HG02642 (cell line): Measurements from ENCODE around the gene KIAA0753.

ENCODE experiments used
- ATAC-seq: cut with Tn5 transposase; IDR thresholded peaks from one replicate; pipeline ENCODE4 v1.9.1; 2021; ENCODE audit warnings: mild to moderate bottlenecking; ENCODE audit not compliant: unreplicated experiment, poor library complexity

KIAA0753 gene

DNA sequence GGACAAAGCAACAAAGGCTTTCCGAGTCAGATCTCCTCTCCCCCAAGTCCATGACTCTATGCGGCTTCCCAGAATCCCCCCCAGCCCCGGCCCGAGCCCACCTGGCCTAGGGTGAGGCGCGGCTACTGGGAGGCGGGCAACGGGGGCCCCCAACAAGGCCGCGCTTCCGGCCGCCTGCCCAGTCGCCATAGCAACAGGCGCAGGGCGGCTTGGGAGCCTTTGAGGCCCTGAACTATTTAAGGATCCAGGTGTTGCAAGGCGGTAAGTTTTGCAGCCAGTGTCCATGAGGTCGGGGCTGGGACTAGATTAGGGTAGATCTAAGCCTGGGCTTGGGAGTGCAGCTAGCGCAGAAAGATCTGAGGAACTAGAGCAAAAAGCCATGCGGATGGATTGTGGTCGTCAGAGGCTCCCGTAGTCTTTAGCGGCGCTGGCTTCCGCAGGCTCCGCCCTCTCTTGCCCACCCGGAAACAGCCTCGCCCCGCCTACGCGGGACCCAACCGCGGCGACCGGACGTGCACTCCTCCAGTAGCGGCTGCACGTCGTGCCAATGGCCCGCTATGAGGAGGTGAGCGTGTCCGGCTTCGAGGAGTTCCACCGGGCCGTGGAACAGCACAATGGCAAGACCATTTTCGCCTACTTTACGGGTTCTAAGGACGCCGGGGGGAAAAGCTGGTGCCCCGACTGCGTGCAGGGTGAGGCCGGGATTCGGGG is at the start of gene KIAA0753, which contains the start of gene TXNDC17:
TSS of gene KIAA0753 (minus strand) at position 176 of the 711 bp plus-strand sequence. CDS start 5,608 bp downstream, outside the sequence.
TSS of gene TXNDC17 (plus strand) at position 525 of the 711 bp plus-strand sequence. CDS start at position 548, 23 bp downstream.
- ATAC-seq: peak; percentile 87

DNA sequence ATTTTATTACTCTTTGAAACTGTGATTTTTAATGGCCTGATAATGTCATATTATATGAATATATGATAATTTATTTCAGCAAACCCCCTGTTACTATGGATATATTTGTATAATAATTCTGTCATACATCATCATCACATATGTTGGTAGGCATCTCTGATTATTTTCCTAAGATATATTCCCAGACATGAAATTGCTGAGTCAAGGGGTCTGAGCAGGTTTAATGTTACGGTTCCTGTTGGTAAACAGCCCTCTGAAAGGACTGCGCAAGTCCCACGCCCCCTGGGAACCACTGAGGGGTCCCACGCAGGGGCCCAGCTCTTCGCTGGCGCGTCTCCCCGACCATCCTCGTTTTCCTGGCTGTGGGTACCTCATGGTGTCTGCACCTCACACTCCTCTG is 48.4 kb upstream of the KIAA0753 start:
- no peak for ATAC-seq

DNA sequence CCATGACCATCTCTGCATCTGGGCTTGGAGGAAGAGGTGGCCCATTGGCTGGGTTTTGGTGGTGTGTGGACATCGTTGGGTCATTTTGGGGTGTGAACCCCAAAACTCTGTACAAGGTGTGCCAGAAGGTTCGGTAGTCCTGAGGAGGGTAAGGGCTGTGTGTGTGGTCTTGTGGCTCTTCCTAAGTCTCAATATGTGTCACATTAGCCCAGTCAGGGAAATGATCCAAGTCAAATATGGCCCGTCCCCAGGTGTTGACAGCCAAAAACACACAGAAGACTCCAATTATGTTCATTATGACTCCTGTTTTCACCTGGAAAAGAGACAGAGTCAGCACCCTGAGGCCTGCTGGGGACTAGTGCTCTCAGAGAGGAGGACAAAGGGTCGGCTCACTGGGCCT is 45.5 kb upstream of the KIAA0753 start:
- ATAC-seq: no peak

DNA sequence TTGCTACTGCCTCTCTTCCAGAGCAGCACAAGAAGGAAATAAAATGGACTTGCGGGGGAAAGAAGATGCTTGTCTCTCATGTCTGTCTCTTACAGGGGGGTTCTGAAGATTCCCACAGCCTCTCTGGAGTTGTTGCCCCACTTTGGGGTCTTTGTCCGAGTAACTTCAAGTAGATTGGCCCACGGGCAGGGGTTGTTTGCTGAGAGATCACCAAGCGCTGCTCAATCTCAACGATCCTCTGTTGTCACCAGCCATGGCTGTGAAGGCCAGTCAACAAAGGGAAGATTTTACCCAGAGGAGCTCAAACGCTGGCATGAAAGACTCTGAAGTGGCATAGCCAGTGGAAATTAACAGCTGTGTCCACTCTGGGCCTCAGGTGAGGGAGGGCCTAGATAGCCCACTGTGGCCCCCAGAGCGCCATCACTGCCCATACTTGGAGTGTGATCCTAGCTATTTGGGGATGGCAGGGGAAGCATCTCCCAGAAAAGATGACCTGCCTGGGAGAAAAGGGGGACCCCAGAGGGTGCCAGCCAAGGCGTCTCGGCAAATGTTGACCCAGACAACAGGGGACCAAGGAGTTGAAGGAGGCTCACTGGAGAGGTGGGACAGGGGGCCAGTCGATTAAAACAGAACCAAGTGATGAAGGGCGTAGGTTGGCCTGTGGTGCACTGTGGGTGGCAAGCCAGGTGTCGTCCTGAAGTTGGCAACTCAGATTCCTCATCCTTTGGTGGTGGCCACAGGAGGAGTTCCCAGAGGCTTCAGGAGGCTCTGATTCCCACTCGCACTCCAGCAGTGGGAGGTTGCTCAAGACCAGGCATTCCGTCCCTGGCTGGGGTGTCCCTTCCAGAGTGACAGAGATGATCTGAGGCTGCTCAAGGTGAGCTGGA is 44.6 kb upstream of the KIAA0753 start:
- no peak for ATAC-seq

DNA sequence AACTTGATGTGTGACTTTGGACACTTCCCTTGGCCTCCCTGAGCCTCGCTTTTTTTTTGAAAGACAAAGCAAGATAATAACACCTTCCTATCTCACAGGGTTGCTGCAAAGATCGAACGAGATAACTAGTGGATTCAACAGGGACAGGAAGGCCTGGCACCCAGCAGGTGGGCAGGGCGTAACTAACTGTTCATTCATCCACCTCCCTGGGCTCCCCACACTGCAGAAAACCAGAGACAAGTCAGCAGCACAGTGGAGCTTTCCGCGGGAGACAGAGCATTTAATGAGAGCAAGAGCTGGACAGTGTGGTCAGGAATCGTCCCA is 43.9 kb upstream of the KIAA0753 start:
- no peak for ATAC-seq

DNA sequence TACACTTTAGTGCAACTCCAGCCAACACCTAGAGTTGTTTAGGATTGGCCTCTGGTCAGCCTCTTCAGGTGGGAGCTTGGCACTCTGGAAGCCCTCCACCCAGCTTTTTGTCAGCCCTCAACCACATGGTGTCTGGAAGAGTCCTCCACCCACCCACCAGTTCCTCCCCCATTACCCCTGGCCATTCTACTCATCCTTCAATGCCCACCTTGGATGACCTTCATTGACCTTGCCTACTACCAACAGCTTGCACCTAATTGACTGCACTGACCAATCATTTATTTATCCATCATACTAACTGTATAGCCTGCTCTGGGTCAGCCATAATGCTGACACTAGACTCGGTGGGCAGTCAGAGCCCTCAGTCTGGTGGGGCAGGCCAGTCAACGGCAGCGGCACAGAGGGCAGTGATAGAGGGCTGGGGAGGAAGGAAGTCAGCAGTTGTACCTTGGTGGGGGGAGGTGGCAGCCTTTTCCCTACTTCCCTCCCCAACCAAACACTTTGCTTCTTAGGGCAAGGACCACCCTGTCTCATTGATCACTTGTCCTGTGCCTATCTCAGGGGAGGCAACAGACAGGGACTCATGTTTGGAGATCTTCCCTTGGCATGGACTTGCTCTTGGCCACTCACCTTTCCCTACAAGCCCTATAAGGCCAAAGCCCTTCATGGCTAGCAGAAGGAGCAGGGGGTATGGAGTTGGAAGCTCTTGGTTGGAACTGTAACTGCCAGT is 43.4 kb upstream of the KIAA0753 start:
- ATAC-seq: no peak

DNA sequence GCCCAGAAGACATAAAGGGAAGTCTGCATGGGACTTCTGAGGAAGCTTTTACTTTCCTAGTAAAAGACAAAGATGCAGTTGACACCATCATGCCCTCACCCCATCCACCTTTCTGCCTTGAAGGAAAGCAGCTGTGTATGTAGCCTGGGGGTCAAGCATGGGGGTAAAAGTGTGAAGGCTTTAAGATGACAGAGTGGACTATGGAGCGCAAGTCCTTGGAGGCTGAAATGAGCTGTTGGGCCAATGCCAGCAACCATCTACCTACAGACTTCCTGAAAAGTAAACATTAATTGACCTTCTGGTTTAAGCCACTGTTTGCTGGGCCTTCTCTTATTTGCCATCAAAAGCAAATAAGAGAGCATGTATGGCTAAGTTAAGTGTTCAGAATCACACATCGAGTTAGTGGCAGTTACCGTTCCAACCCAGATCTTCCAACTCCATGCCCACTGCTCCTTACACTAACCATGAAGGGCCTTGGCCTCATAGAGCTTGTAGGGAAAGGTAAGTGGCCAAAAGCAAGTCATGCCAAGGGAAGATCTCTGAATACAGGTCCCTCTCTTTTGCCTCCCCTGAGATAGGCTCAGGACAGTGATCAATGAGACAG is 42.7 kb upstream of the KIAA0753 start:
- ATAC-seq: no peak

DNA sequence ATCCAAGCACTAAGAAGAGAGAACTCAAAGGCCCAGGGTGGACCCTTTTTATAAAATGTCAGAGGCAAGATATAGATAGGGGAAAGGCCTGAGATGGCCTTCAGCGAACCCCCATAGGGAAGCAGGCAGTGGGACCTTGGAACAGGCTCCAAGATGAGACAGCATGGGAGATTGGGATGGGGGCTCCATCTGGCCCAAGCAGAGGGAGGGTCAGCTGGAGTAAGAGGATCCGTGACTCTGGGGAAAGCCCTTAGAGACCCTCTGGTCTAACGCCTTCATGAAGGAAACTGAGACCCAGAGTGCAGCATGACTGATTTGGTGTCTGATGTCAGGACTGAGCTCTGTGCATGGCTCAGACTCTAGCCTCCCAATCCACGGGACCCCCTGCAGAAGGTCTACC is 41.8 kb upstream of the KIAA0753 start:
- no peak for ATAC-seq

DNA sequence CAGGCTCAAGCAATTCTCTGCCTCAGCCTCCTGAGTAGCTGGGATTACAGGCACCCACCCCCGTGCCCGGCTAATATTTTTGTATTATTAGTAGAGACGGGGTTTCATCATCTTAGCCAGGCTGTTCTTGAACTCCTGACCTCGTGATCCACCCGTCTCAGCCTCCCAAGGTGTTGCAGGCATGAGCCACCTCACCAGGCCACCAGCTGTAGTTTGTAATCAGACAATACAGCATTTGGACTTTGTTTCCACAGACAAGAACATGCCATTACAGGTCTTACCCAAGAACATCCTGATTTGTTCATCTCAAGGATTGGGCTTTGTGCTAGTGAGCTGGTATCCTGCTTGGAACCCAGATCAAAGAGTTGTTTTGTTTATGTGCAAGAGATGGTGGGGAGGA is 41.2 kb upstream of the KIAA0753 start:
- no peak for ATAC-seq

DNA sequence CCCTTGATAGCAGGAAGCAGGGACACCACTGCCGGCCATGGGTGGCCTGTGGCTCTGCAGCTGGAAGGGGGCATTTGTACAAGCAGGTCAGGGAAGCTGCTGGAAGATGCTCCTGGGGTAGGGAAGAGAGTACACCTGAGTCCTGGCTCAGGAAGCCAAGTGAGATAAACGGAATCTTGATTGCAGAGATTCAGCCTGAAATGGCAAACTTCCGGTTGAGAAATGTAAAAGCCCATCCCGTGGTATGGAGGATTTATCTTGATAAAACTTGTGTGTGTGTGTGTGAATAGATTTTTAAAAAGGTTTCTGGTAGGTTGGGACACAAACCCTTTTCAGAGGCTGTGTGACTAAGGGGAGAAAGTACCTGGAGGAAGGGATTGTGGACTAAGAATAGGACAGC is 40.7 kb upstream of the KIAA0753 start:
- ATAC-seq: no peak

DNA sequence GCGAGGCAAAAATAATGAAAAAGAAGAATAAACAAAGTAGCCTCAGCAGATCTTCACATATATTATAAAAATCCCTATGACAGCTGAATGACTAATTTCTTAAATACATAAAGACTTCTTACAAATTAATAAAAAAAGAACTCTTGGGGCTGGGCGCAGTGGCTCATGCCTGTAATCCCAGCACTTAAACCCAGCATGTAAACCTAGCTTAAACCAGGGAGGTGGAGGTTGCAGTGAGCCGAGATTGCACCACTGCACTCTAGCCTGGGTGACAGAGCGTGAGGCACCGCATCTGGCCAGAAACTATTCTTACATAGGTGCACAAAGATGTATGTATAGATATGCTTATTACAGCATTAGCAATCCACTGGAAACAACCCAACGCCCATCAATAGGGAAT is 38.7 kb upstream of the KIAA0753 start:
- no peak for ATAC-seq

DNA sequence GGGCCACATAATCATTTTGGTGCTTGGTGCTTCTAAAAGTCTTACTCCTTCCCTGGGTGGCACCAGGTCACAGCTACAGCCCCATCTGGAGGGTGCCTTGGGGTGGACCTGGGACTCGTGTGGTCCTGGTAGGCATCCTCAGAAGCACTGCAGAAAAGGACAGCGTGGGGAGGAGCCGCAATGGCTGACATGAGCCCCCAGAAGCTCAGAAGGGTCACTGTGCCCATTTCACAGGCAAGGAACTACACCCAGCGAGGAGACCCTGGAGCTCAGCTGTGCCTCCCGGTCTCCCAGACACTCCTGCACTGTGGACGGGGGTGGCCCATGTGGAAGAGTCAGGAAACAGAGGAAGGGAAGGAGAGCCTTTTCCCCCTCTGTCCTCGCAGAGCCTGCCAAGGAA is 37.4 kb upstream of the KIAA0753 start:
- ATAC-seq: no peak

DNA sequence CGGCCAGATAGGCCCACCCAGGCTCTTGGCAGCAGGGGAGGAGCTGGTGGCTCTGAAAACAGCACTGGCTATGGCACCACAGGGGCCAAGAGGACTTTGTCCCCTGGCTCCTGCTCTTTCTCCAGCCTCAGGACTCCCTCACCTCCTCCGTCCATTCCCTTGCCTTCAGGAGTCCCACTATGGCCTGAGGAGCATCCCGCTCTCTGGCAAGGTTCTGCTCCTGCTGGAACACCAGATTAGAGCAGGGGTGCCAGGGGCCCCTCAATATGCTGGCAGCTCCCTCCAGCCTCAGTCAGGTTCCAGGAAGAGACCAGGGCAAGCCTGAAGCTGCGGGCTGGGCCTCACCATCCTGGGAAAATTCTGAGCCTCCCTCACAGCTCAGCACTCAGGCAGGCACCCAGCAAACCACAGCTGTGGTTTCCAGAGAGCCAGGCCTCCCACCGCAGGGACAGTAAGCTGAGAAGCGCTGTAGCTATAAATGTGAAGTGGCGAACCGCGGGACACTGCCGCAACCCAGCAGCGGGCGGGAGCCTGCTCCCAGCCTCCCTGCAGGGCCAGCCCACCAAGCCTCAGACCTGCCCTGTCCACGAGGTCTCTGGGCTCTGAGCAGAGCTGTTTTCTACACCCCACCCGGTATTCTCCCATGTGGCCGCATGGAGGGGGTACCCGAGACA is 36.8 kb upstream of the KIAA0753 start:
- no peak for ATAC-seq

DNA sequence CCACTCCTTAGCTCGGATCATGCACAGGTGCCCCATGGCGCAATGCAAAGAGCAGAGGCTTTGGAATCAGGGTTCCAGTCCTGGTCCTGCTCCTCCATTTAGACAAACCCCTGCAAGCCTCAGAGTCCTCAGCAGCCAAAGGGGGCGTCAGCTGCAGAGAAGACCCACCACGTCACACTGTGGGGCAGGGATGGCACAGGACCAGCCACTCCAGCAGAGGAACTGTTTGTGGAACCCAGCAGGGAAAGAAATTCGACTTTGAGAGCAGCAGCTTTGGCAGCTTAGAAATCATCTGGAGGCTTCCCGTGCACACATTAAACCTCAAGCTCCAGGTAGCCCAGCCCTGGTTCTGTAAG is 36.3 kb upstream of the KIAA0753 start:
- no peak for ATAC-seq

DNA sequence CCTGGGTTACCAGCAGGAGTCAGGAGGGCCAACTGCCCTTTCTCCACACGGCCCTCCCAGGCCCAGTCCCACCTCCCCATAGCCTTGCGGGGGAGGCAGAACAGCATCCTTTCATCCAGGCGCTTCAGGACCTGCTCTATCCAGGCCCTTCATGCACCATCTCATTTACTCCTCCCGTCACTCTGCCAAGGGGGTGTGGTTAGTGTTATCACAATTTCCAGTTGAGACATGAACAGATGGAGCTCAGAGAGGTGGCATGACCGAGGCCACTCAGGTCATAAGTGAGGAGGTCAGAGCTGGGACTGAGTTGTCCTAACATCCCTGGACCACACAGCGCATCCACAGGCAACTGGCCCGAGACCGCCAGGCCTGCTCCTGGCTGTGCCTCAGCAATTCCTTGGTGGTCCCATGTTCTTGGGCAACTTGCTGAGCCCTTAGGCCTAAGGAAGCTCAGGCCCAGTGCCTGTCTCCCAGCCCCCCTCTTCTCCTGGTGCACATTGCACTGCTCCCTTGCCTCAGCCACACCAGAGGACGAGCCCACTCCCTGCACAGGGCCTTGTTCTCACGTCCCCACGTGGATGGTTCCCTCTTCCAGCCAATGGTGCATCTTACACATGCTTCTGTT is 34.8 kb upstream of the KIAA0753 start:
- no peak for ATAC-seq

DNA sequence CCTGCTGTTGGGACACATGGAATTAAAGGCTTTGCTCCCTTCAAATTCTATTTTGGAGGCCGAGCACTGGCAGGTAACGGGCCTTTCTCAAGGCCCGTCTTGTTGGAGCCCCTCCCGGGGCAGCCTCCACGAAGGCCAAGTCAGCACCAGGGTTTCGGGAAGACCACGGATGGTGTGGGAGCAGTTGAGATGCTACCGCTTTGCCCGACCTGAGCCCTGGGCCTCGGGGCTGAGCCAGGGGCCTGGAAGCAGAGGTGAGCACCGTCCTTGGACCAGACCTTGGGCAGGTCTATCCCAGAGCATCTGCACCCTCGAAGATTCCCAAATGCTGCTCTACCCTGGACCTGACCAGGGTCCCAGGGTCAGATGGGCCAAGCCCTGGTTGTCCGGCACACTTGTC is 34.1 kb upstream of the KIAA0753 start:
- no peak for ATAC-seq

DNA sequence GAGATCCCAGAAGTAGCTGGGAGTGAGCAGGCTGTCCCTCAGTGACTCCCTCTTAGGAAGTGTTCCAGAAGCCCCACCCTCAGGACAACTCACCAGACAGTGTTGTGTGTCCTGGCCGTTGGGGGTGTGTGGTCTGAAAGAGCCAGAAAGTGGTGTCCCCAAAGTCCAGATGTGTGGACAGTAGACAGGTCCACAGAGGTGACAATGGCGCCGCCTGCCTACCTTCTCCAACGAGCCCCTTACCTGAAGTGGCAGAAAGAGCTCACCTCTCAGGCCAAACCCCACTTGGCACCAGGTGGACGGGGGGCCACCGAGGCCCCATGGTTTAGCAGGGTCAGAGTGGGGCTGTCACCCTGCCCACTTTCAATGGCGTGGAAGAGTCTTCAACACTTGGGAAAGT is 30.9 kb upstream of the KIAA0753 start:
- no peak for ATAC-seq

DNA sequence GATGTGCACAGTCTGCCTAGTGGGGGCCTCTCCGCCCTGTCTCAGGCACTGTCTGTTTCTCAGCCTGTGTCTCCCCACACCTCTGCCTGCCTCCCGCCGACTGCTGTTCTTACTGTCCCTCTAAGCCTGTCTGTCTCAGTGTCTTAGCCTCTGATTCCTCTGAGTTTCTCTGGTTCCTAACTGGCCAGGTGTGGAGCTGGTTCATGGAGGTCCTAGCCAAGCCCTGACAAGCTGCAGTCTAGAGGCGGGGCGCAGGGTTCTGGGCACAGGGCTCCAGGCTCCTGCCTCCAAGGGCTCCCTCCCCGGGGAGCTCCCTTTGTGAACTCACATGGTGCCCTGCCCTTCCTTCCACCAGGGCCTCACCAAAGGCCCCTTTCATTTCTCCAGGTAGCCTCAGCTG is 30.5 kb upstream of the KIAA0753 start:
- no peak for ATAC-seq

DNA sequence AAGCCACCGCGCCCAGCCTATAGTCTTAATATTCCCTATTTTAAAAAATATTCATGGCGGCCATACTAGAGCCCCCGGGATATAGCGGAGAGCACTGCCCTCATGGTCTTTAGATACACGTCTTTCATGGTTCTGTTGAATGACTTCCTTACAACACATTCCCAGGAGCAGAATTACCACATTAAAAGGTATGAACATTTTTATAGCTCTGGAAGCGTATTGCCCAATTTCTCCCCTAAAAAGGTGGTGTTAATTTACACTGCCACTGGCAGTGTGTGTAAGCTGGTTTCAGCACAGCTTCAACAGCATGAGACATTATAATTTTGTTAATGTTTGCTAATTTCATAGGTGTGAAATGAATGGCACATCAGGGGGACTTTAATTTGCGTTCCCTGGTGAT is 30.1 kb upstream of the KIAA0753 start:
- ATAC-seq: no peak
